GM18868 (cell line): Measurements from ENCODE around the gene PDZD2.

ENCODE experiments used
- ATAC-seq: cut with Tn5 transposase; IDR thresholded peaks from one replicate; pipeline ENCODE4 v1.9.1; 2021; ENCODE audit warnings: mild to moderate bottlenecking, moderate library complexity; ENCODE audit not compliant: unreplicated experiment

Gene PDZD2

GRCh38 chr5:31637851-31638250, 1.1 kb upstream of the PDZD2 start:
- ATAC-seq: no peak

GRCh38 chr5:31638345-31638744, 586 bp upstream of the PDZD2 start:
- peak; percentile 34 for ATAC-seq

GRCh38 chr5:31639481-31640411, 815 bp downstream of the PDZD2 start:
- ATAC-seq: peak; percentile 2

- no peak for ATAC-seq
These were observed 1.6 kb downstream of the PDZD2 start for GRCh38 chr5:31640573-31640972.

GRCh38 chr5:31641059-31641458, 2.1 kb downstream of the PDZD2 start:
- no peak for ATAC-seq

- ATAC-seq: no peak
These were observed 2.6 kb downstream of the PDZD2 start for GRCh38 chr5:31641575-31641974.

GRCh38 chr5:31645420-31646081, 6.6 kb downstream of the PDZD2 start:
- ATAC-seq: no peak

- no peak for ATAC-seq
These were observed 9.4 kb downstream of the PDZD2 start for GRCh38 chr5:31648326-31648725.

GRCh38 chr5:31651241-31651640, 12.3 kb downstream of the PDZD2 start:
- no peak for ATAC-seq

- ATAC-seq: no peak
These were observed 16.6 kb downstream of the PDZD2 start for GRCh38 chr5:31655491-31655890.

- no peak for ATAC-seq
These were observed 17.9 kb downstream of the PDZD2 start for GRCh38 chr5:31656806-31657205.

- ATAC-seq: no peak
These were observed 18.5 kb downstream of the PDZD2 start for GRCh38 chr5:31657315-31657979.

- no peak for ATAC-seq
These were observed 22.3 kb downstream of the PDZD2 start for GRCh38 chr5:31661257-31661656.

GRCh38 chr5:31663519-31663918, 24.6 kb downstream of the PDZD2 start:
- ATAC-seq: no peak

GRCh38 chr5:31664566-31664965, 25.6 kb downstream of the PDZD2 start:
- peak; percentile 51 for ATAC-seq

GRCh38 chr5:31671339-31671741, 32.4 kb downstream of the PDZD2 start:
- ATAC-seq: no peak

- ATAC-seq: no peak
These were observed 35.5 kb downstream of the PDZD2 start for GRCh38 chr5:31674371-31674951.

GRCh38 chr5:31675472-31675871, 36.5 kb downstream of the PDZD2 start:
- no peak for ATAC-seq

GRCh38 chr5:31678180-31678579, 39.2 kb downstream of the PDZD2 start:
- no peak for ATAC-seq

GRCh38 chr5:31680528-31680927, 41.6 kb downstream of the PDZD2 start:
- no peak for ATAC-seq

- ATAC-seq: no peak
These were observed 43.1 kb downstream of the PDZD2 start for GRCh38 chr5:31682025-31682424.
